Heart right ventricle (tissue), 16 donors: ENCODE data around the gene PHACTR3. TPM values are rescaled to one million over a fixed set of nuclear protein-coding genes. Genes with fewer than 3 reads are reported as not detected.
A peak's percentile ranks its signal among the peaks of the same experiment; 100 is the strongest.

ENCODE experiments used
- ATAC-seq, 8 donors: fragments of 200-7000 bp; cut with Tn5 transposase; one replicate each; pipeline ENCODE4 v1.9.1; 2020; ENCODE audit warnings: mild to moderate bottlenecking in 8 of 8, moderate library complexity in 8 of 8, moderate number of reproducible peaks in 1 of 8
- DNase-seq, 2 donors: peaks; one replicate each; pipeline ENCODE4 v3.0.0-alpha.2; 2020
- H3K27ac ChIP-seq, 10 donors: fragments of 200-600 bp; sonication (generic) in 2 of 10; one replicate each; pipeline versions ENCODE4 v1.5.0 to v1.8.0; 2020 to 2022; ENCODE audit warnings: mild to moderate bottlenecking in 3 of 10
- H3K27me3 ChIP-seq, 7 donors: fragments of 200-600 bp; one replicate each; pipeline ENCODE4 v1.8.0; 2021 to 2022; ENCODE audit warnings: mild to moderate bottlenecking in 2 of 7
- H3K36me3 ChIP-seq, 9 donors: fragments of 200-600 bp; sonication (generic) in 1 of 9; one replicate each; pipeline versions ENCODE4 v1.5.0 to v1.8.0; 2020 to 2022; ENCODE audit warnings: mild to moderate bottlenecking in 2 of 9
- H3K4me1 ChIP-seq, 9 donors: fragments of 200-600 bp; sonication (generic) in 1 of 9; one replicate each; pipeline versions ENCODE4 v1.5.0 to v1.8.0; 2020 to 2022; ENCODE audit warnings: mild to moderate bottlenecking in 4 of 9
- H3K4me3 ChIP-seq, 10 donors: fragments of 200-600 bp; sonication (generic) in 2 of 10; one replicate each; pipeline versions ENCODE4 v1.5.0 to v1.8.0; 2020 to 2022; ENCODE audit warnings: mild to moderate bottlenecking in 7 of 10, moderate library complexity in 2 of 10
- H3K9me3 ChIP-seq, 11 donors: fragments of 200-600 bp in 10 of 11; sonication (generic) in 2 of 11; one replicate each; pipeline versions ENCODE4 v1.5.0 to v1.8.0; 2013 to 2022; ENCODE audit warnings: mild to moderate bottlenecking in 2 of 11, control low read depth in 1 of 11, moderate library complexity in 1 of 11
- CTCF ChIP-seq, 9 donors: fragments of 200-600 bp; sonication (generic) in 2 of 9; IDR thresholded peaks; one replicate each; pipeline versions ENCODE4 v1.5.0 to v1.8.0; 2021 to 2022; ENCODE audit warnings: antibody characterized with exemption in 9 of 9, mild to moderate bottlenecking in 5 of 9, moderate library complexity in 1 of 9
- WGBS, 2 donors: extraction: QIAGEN DNeasy Blood & Tissue Kit; methylation state at CpG; one replicate each; pipeline ENCODE4 v1.1.7; 2013; ENCODE audit warnings: inconsistent platforms in 1 of 2; 5-methylcytosine and 5-hydroxymethylcytosine counted together
- intact Hi-C, 10 donors: fragments of 100-400 bp; cut with DNase I; formaldehyde crosslinking; loops; one replicate each; pipeline versions ENCODE4 v1.11.1 to v1.14.2; 2022
- polyA plus RNA-seq, 2 donors: library from polyadenylated mRNA; stranded (reverse); fragments of 200-250 nt; gene quantifications; one replicate each; pipeline ENCODE4 v1.2.3, GENCODE V29; 2013
- total RNA-seq, 10 donors: library from RNA; stranded (reverse); fragmentation: NEBNext Ultra II Directional in 3 of 10; extraction: Animal tissue kit (Norgen Biotek cat#: 25700) in 3 of 10; gene quantifications; one replicate each; pipeline versions ENCODE4 v1.2.1 to v1.2.4, GENCODE V29; 2021 to 2023
- donor health status: Arrhythmogenic right ventricular cardiomyopathy.
- donor health status: ischemic (EF 13 %, LVEDD 7.1; RV severe dilation, severe dysfunction).
- donor health status: healthy with polysubstance abuse.
- donor health status: DM: no; HTN: yes; CAD: no.
- donor health status: DM: no; HTN: no; CAD: no.
- donor health status: ischemic (EF 25% LVEDD 6.9; RV normal size, moderate dysfunction).
- donor health status: ischemic (EF 25% LVEDD 5.7; RV mildly dilated, moderate dysfunction).
- donor health status: healthy.
- donor health status: DM: yes; HTN: yes; CAD: no.
- donor health status: Ischemic cardiomyopathy.
- donor health status: ischemic (EF 35%, LVEDD 5.7; RV mildly dilated, moderate dysfunction).
- donor health status: nonischemic (EF 11% LVEDD 7.7; RV severe dilation, severe dysfunction).
- donor health status: DM: yes; HTN: yes; CAD: no.
- donor health status: PGD.
- donor health status: ischemic (EF 29% LVEDD 5.4; RV normal size, mild dysfunction).
- donor health status: nonischemic (EF 23%, LVEDD 6.1; RV moderate dilation, normal function).

PHACTR3 gene
- total and polyA plus RNA-seq, 12 donors, result 0.51 to 24.1 (median 3.7) TPM

DNA sequence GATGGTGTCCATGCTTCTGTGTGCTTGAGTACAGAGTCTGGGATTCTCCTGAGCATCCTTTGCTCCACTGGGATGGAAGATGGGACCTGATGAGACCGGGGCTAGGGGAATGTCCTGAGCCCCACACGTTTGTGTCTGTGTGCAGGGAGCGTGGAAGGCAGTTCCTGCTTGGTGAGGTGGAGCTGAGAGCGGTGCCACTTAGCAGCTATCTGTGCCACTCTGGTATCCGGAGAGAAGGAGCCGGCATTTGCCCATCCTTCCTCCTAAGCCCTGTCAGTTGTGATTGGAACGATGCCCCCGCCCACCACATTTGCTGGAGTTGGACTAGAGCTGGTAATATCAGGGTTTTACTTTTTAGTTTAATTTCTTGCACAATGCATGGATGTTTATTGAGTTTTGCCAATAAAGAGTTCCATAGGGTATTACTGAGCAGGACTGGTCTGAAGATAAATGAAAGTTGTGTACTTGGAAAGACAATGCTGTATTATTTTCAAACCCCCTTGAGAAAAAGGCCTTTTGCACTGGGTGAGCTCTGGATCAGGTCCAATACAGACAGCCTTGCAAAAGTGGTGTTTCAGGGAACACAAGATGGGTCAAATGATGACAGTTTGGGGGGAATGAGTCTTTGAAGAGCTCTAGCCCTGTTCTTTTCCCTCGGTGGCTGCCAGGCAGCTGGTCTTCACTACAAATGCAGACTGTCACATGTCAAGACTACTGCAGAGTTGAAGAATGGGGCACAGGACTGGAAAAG lies 198.3 kb downstream of the PHACTR3 start:
- ATAC-seq, result no peak
- Histone ChIP-seq H3K36me3 (no peaks in the 10 kb centered on the region), H3K9me3 (peaks cover 0 to 24% (median 12%) of the 10 kb centered on the region in 11 donors), H3K27me3 (no peaks in the 10 kb centered on the region), H3K4me3 (no peak overlapping the region), H3K27ac (no peak overlapping the region), H3K4me1 (no peaks in the 10 kb centered on the region)
- 77 to 78% methylated on average over 9 of the region's 9 CpGs for WGBS, 2 donors
- intact Hi-C loops, result no loop called here
- DNase-seq, result no peak
- TF ChIP-seq CTCF (IDR thresholded peaks at IDR 0.05), result no peak

GRCh38 chr20:59804347-59804746 lies 200.0 kb downstream of the PHACTR3 start:
- no peak for ATAC-seq
- intact Hi-C loops, result no loop called here
- Histone ChIP-seq H3K27ac (no peak overlapping the region), H3K9me3 (peaks cover 0 to 20% (median 12%) of the 10 kb centered on the region in 11 donors), H3K4me3 (no peak overlapping the region), H3K27me3 (no peaks in the 10 kb centered on the region), H3K36me3 (no peaks in the 10 kb centered on the region), H3K4me1 (no peaks in the 10 kb centered on the region)
- no peak for TF ChIP-seq CTCF (IDR thresholded peaks at IDR 0.05)
- 29 to 31% methylated on average over 5 of the region's 5 CpGs for WGBS, 2 donors
- no peak for DNase-seq

DNA sequence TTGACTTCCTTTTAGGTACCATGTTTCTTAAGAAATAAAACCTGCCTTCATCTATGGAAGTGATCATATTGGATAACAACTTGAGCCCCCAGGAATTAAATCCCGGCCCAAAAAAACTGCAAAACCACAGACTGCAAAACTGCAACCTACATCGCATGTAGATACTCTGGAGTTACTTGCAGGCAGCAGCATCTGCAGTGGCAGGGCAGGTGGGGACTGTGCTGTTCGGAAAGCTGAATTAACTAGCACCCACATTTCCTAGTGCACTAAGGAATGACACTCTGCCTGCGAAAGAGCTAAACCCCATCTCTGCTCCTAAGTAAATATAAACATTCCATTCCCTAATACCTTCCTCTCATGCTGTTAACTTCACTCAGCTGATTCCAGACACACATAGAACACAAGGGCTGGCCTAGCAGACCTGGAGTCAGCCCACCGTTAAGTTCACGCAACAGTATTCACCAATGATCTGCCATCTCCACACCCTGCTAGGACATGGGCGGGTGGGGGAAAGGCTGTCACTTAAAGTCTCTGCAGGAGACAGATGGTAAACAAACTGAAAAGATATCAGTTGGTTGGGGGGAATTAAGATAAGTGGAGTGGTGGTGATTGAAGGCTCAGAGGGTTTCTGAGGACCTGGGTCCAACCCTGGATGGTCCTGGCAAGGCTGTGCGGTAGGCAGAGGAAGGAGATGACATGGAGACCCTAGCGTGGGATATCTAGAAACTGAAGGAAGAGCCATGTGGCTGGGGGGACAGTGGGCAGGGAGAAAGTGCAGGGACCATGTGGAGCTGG lies 200.7 kb downstream of the PHACTR3 start:
- H3K4me1 ChIP-seq, result no peaks in the 10 kb centered on the region
- peaks cover 0 to 14% (median 9%) of the 10 kb centered on the region in 11 donors for H3K9me3 ChIP-seq
- no peak for ATAC-seq
- intact Hi-C loops, result no loop called here
- H3K4me3 ChIP-seq, result no peak overlapping the region
- 58 to 75% methylated on average over 9 of the region's 9 CpGs for WGBS, 2 donors
- no peaks in the 10 kb centered on the region for H3K27me3 ChIP-seq
- TF ChIP-seq CTCF (IDR thresholded peaks at IDR 0.05), result no peak
- H3K36me3 ChIP-seq, result no peaks in the 10 kb centered on the region
- DNase-seq, result no peak
- no peak overlapping the region for H3K27ac ChIP-seq

- DNase-seq (no peak), ATAC-seq (peak in 1 of 8 donors; percentile 23)
- no peak overlapping the region for H3K4me3 ChIP-seq
- intact Hi-C loops, result no loop called here
- H3K9me3 ChIP-seq, result peaks cover 0 to 5% (median under 1%) of the 10 kb centered on the region in 11 donors
- no peak overlapping the region for H3K27ac ChIP-seq
- no peaks in the 10 kb centered on the region for H3K36me3 ChIP-seq
- no peaks in the 10 kb centered on the region for H3K4me1 ChIP-seq
- no peaks in the 10 kb centered on the region for H3K27me3 ChIP-seq
- WGBS, 2 donors, result 74 to 86% methylated on average over 26 of the region's 26 CpGs
- no peak for TF ChIP-seq CTCF (IDR thresholded peaks at IDR 0.05)
These were observed 201.6 kb downstream of the PHACTR3 start for GRCh38 chr20:59805786-59806577.
